HEK293 (cell line): ENCODE measurements around the gene UNK.

Experiments
- CTCF ChIA-PET: fragments of 350-600 bp; formaldehyde crosslinking; extraction: SDS; loops from one replicate; lab custom pipeline; 2021; ENCODE audit warnings: antibody characterized with exemption; lab: Yijun Ruan, JAX
- POLR2A ChIA-PET: fragments of 300-600 bp; formaldehyde crosslinking; extraction: SDS; loops from one replicate; lab custom pipeline; 2020; ENCODE audit warnings: antibody characterized with exemption, inconsistent platforms; lab: Yijun Ruan, JAX
- H3K27ac ChIP-seq: fragments of 200-500 bp; sonication (Bioruptor generic); 2 replicates; pipeline ENCODE4 v1.5.1; 2014; ENCODE audit warnings: low read depth, low read length, control low read depth, inconsistent platforms; ENCODE audit errors: extremely low read depth
- H3K36me3 ChIP-seq, 2 experiments: fragments of 200-500 bp in 1 of 2; sonication (Bioruptor generic) in 1 of 2; 1 replicate in 1 of 2; 2 replicates in 1 of 2; pipeline ENCODE4 v1.5.1; 2014 to 2017; ENCODE audit warnings: inconsistent platforms in 2 of 2, low read length in 2 of 2; ENCODE audit not compliant: control insufficient read depth in 2 of 2, insufficient read depth in 1 of 2
- H3K4me1 ChIP-seq: fragments of 200-500 bp; sonication (Bioruptor generic); 2 replicates; pipeline ENCODE4 v1.5.1; 2014; ENCODE audit warnings: mild to moderate bottlenecking, low read length, inconsistent platforms; ENCODE audit not compliant: control insufficient read depth, insufficient read depth
- H3K4me3 ChIP-seq: 2 replicates; pipeline ENCODE4 v1.5.1; 2011; ENCODE audit warnings: low read depth, mild to moderate bottlenecking, control low read depth, low read length, moderate library complexity
- H3K9me3 ChIP-seq: fragments of 200-500 bp; sonication (Bioruptor generic); 2 replicates; pipeline ENCODE4 v1.5.1; 2014; ENCODE audit warnings: low read depth, low read length, inconsistent platforms; ENCODE audit not compliant: control insufficient read depth, insufficient read depth
- BCL11B ChIP-seq: fragments of 450-650 bp; formaldehyde crosslinking; IDR thresholded peaks from 2 replicates; pipeline ENCODE4 v1.5.1; 2016; ENCODE audit warnings: low read depth, missing biosample characterization, missing genetic modification characterization
- GLI4 ChIP-seq: fragments of 450-650 bp; formaldehyde crosslinking; IDR thresholded peaks from 2 replicates; pipeline ENCODE4 v1.5.1; 2016; ENCODE audit warnings: missing biosample characterization, missing genetic modification characterization
- GLIS1 ChIP-seq: fragments of 450-650 bp; formaldehyde crosslinking; IDR thresholded peaks from 2 replicates; pipeline ENCODE4 v1.5.1; 2016; ENCODE audit warnings: missing biosample characterization, missing genetic modification characterization
- GLIS2 ChIP-seq: fragments of 450-650 bp; formaldehyde crosslinking; IDR thresholded peaks from 2 replicates; pipeline ENCODE4 v1.5.1; 2016; ENCODE audit warnings: missing biosample characterization, missing genetic modification characterization
- KLF1 ChIP-seq: fragments of 450-650 bp; formaldehyde crosslinking; IDR thresholded peaks from 2 replicates; pipeline ENCODE4 v1.5.1; 2016; ENCODE audit warnings: missing biosample characterization, missing genetic modification characterization
- KLF17 ChIP-seq: fragments of 450-650 bp; formaldehyde crosslinking; IDR thresholded peaks from 2 replicates; pipeline ENCODE4 v1.5.1; 2016; ENCODE audit warnings: missing biosample characterization, missing genetic modification characterization
- PBX3 ChIP-seq: sonication (generic); formaldehyde crosslinking; IDR thresholded peaks from 2 replicates; pipeline ENCODE4 v1.8.1; 2022; ENCODE audit warnings: mild to moderate bottlenecking, moderate library complexity, missing genetic modification reagents
- PRDM1 ChIP-seq: fragments of 450-650 bp; formaldehyde crosslinking; IDR thresholded peaks from 2 replicates; pipeline ENCODE4; 2016; ENCODE audit warnings: missing biosample characterization, missing genetic modification characterization
- SP3 ChIP-seq: fragments of 450-650 bp; formaldehyde crosslinking; IDR thresholded peaks from 2 replicates; pipeline ENCODE4 v1.5.1; 2016; ENCODE audit warnings: missing biosample characterization, missing genetic modification characterization
- ZBTB17 ChIP-seq: fragments of 450-650 bp; formaldehyde crosslinking; IDR thresholded peaks from 2 replicates; pipeline ENCODE4 v1.5.1; 2016; ENCODE audit warnings: missing biosample characterization, missing genetic modification characterization
- ZBTB8A ChIP-seq: fragments of 450-650 bp; formaldehyde crosslinking; IDR thresholded peaks from 2 replicates; pipeline ENCODE4 v1.5.1; 2016; ENCODE audit warnings: missing biosample characterization, missing genetic modification characterization
- ZFP37 ChIP-seq: fragments of 450-650 bp; formaldehyde crosslinking; IDR thresholded peaks from 2 replicates; pipeline ENCODE4 v1.5.1; 2016; ENCODE audit warnings: missing biosample characterization, missing genetic modification characterization
- ZNF112 ChIP-seq: fragments of 450-650 bp; formaldehyde crosslinking; IDR thresholded peaks from 2 replicates; pipeline ENCODE4 v1.5.0; 2017; ENCODE audit warnings: missing biosample characterization, missing genetic modification characterization
- ZNF175 ChIP-seq: fragments of 450-650 bp; formaldehyde crosslinking; IDR thresholded peaks from 2 replicates; pipeline ENCODE4 v1.5.1; 2016; ENCODE audit warnings: missing biosample characterization, missing genetic modification characterization
- ZNF19 ChIP-seq: fragments of 450-650 bp; formaldehyde crosslinking; IDR thresholded peaks from 2 replicates; pipeline ENCODE4; 2016; ENCODE audit warnings: missing biosample characterization, missing genetic modification characterization, low read depth
- ZNF274 ChIP-seq, 2 experiments: fragments of 200-500 bp in 1 of 2; fragments of 450-650 bp in 1 of 2; sonication (Bioruptor generic) in 1 of 2; formaldehyde crosslinking in 1 of 2; IDR thresholded peaks; 2 replicates each; pipeline versions ENCODE4 v1.5.1 to v1.6.1; 2014 to 2016; ENCODE audit warnings: borderline replicate concordance in 1 of 2, inconsistent platforms in 1 of 2, low read length in 1 of 2, missing biosample characterization in 1 of 2, missing genetic modification characterization in 1 of 2
- ZNF311 ChIP-seq: fragments of 450-650 bp; formaldehyde crosslinking; IDR thresholded peaks from 2 replicates; pipeline ENCODE4 v1.5.1; 2017; ENCODE audit warnings: missing biosample characterization, missing genetic modification characterization, borderline replicate concordance
- ZNF394 ChIP-seq: fragments of 450-650 bp; formaldehyde crosslinking; IDR thresholded peaks from 2 replicates; pipeline ENCODE4 v1.5.1; 2016; ENCODE audit warnings: missing biosample characterization, missing genetic modification characterization, mild to moderate bottlenecking, moderate library complexity, borderline replicate concordance
- ZNF404 ChIP-seq: fragments of 450-650 bp; formaldehyde crosslinking; IDR thresholded peaks from 2 replicates; pipeline ENCODE4 v1.5.1; 2017; ENCODE audit warnings: missing biosample characterization, missing genetic modification characterization
- ZNF677 ChIP-seq: fragments of 450-650 bp; IDR thresholded peaks from 2 replicates; pipeline ENCODE4 v1.5.0; 2018; ENCODE audit warnings: missing biosample characterization, mild to moderate bottlenecking, missing genetic modification characterization, moderate library complexity
- ZNF792 ChIP-seq: fragments of 450-650 bp; formaldehyde crosslinking; IDR thresholded peaks from 2 replicates; pipeline ENCODE4 v1.5.1; 2016; ENCODE audit warnings: missing biosample characterization, missing genetic modification characterization

The UNK gene

GRCh38 chr17:75845058-75845711 lies 60.6 kb downstream of the UNK start (continued):
- TF ChIP-seq GLIS1 (peak; percentile 91), GLIS2 (tag by site-specific recombination) (peak; percentile 83), ZFP37 (tag by site-specific recombination) (0 out of 2 replicates have a peak, but pooled peaks have one; percentile 32), ZBTB17 (tag by site-specific recombination) (0 out of 2 replicates have a peak, but pooled peaks have one; percentile 55), SP3 (tag by site-specific recombination) (0 out of 2 replicates have a peak, but pooled peaks have one; percentile 21), KLF17 (tag by site-specific recombination) (peak; percentile 41; the same call in 1 of the 2 replicates), ZNF311 (tag by site-specific recombination) (no peak), ZBTB8A (tag by site-specific recombination) (peak; percentile 38)
- TF ChIP-seq, all 188 proteins: peak for 22

- Histone ChIP-seq H3K4me1 (no peaks in the 10 kb centered on the region; the same call in 1 of the 2 replicates), H3K9me3 (no peaks in the 10 kb centered on the region), H3K36me3 (peaks cover 7 to 51% of the 10 kb centered on the region in 2 experiments), H3K27ac (peak overlapping the region; percentile 22; the same call in 1 of the 2 replicates), H3K4me3 (no peak overlapping the region)
- no peak for TF ChIP-seq BCL11B (tag by site-specific recombination)
- no peak for TF ChIP-seq ZNF112 (tag by site-specific recombination)
- TF ChIP-seq PRDM1: 0 out of 2 replicates have a peak, but pooled peaks have one; percentile 40
- no peak for TF ChIP-seq PBX3 (CRISPR knock-in tag)
- peak; percentile 43; the same call in 1 of the 2 replicates for TF ChIP-seq ZNF394 (tag by site-specific recombination)
- TF ChIP-seq ZNF175 (tag by site-specific recombination): no peak
- TF ChIP-seq ZNF404 (tag by site-specific recombination): no peak
- TF ChIP-seq GLI4 (tag by site-specific recombination): no peak
- peak; percentile 51; the same call in 1 of the 2 replicates for TF ChIP-seq KLF1 (tag by site-specific recombination)
- no peak for TF ChIP-seq ZNF311 (tag by site-specific recombination)
- TF ChIP-seq ZNF274 (IDR thresholded peaks at IDR 0.05; ENCODE audit: low read length): no peak
- TF ChIP-seq ZNF274 (tag by site-specific recombination; IDR thresholded peaks at IDR 0.05; ENCODE audit: borderline replicate concordance): no peak
- TF ChIP-seq ZNF677: no peak
- TF ChIP-seq ZNF19: no peak
- TF ChIP-seq ZNF792: no peak
- POLR2A ChIA-PET: interaction anchor here (0.9 to 3.2 kb wide), 6 partner anchors 9 to 66 kb away, joined by 3 to 28 read pairs (median 6); partner anchors contain the start of gene WBP2
- CTCF ChIA-PET: interaction anchor here (0.6 to 5.5 kb wide), 21 partner anchors 8 to 581 kb away, joined by 3 to 40 read pairs (median 4); partner anchors contain the start of genes RECQL5 and WBP2
Measured at GRCh38 chr17:75845933-75846691, 61.5 kb downstream of the UNK start.
